HepG2 (cell line): Measurements from ENCODE around the gene C20orf204. TPM values are rescaled to one million over a fixed set of nuclear protein-coding genes. Genes with fewer than 3 reads are reported as not detected.

ENCODE experiments used
- ATF2 ChIP-seq: sonication (generic); formaldehyde crosslinking; IDR thresholded peaks from 2 replicates; pipeline ENCODE4 v1.4.0; 2020; ENCODE audit warnings: missing genetic modification reagents
- ATF5 ChIP-seq: sonication (generic); formaldehyde crosslinking; IDR thresholded peaks from 2 replicates; pipeline ENCODE4 v1.4.0; 2020; ENCODE audit warnings: mild to moderate bottlenecking, low read depth, missing genetic modification reagents
- BCL3 ChIP-seq: sonication (generic); formaldehyde crosslinking; IDR thresholded peaks from 2 replicates; pipeline ENCODE4 v1.5.1; 2020; ENCODE audit warnings: mild to moderate bottlenecking, missing genetic modification reagents, moderate library complexity
- CSRNP2 ChIP-seq: sonication (generic); formaldehyde crosslinking; conservative IDR thresholded peaks from 2 replicates; pipeline ENCODE4 v1.8.0; 2022; ENCODE audit warnings: low read depth, missing genetic modification reagents
- FOXO1 ChIP-seq: sonication (generic); formaldehyde crosslinking; IDR thresholded peaks from 2 replicates; pipeline ENCODE4 v1.4.0; 2020; ENCODE audit warnings: missing genetic modification reagents
- GMEB2 ChIP-seq: IDR thresholded peaks from 2 replicates; pipeline ENCODE4 v1.6.1; 2016; ENCODE audit warnings: missing biosample characterization, missing genetic modification reagents, low read depth
- KLF16 ChIP-seq, 2 experiments: sonication (generic) in 1 of 2; formaldehyde crosslinking in 1 of 2; IDR thresholded peaks; 2 replicates each; pipeline versions ENCODE4 v1.6.1 to v1.8.0; 2016 to 2023; ENCODE audit warnings: missing genetic modification reagents in 2 of 2, missing compliant biosample characterization in 1 of 2
- NR2F6 ChIP-seq, 2 experiments: IDR thresholded peaks; 2 replicates each; pipeline ENCODE4 v1.6.1; 2016; ENCODE audit warnings: antibody characterized with exemption in 1 of 2, mild to moderate bottlenecking in 1 of 2
- RXRA ChIP-seq: sonication (generic); formaldehyde crosslinking; IDR thresholded peaks from 2 replicates; pipeline ENCODE4 v1.5.1; 2020; ENCODE audit warnings: missing genetic modification reagents
- TGIF2 ChIP-seq: IDR thresholded peaks from 2 replicates; pipeline ENCODE4 v1.6.1; 2016; ENCODE audit warnings: control low read depth, missing compliant biosample characterization
- ZBTB2 ChIP-seq: sonication (generic); formaldehyde crosslinking; IDR thresholded peaks from 2 replicates; pipeline ENCODE4 v1.8.0; 2022; ENCODE audit warnings: low read depth, missing genetic modification reagents
- ZBTB39 ChIP-seq: sonication (generic); formaldehyde crosslinking; IDR thresholded peaks from 2 replicates; pipeline ENCODE4 v1.5.0; 2020; ENCODE audit warnings: missing genetic modification reagents
- ZBTB7B ChIP-seq: sonication (generic); formaldehyde crosslinking; IDR thresholded peaks from 2 replicates; pipeline ENCODE4 v1.4.0; 2020; ENCODE audit warnings: missing genetic modification reagents
- ZFP91 ChIP-seq: sonication (generic); formaldehyde crosslinking; IDR thresholded peaks from 2 replicates; pipeline ENCODE4 v1.9.0; 2022; ENCODE audit warnings: missing genetic modification reagents, mild to moderate bottlenecking, borderline replicate concordance
- ZNF569 ChIP-seq: sonication (generic); formaldehyde crosslinking; IDR thresholded peaks from 2 replicates; pipeline ENCODE4 v1.5.0; 2020; ENCODE audit warnings: mild to moderate bottlenecking, missing genetic modification reagents, moderate library complexity, borderline replicate concordance
- polyA plus RNA-seq, 8 experiments: library from polyadenylated mRNA; depleted of rRNA in 3 of 8; stranded (reverse) in 7 of 8; unstranded in 1 of 8; fragments of >200 nt; fragmentation: Illumina TruSeq in 4 of 8; extraction: Trizol in 4 of 8; gene quantifications; 2 replicates each; pipeline versions ENCODE4 v1.2.1 to v1.2.3, GENCODE V29; 2011 to 2016; ENCODE audit warnings: low read depth in 4 of 8, missing spikeins in 1 of 8, mixed read lengths in 1 of 8; ENCODE audit not compliant: insufficient read depth in 1 of 8
- total RNA-seq, 5 experiments: library from RNA; depleted of rRNA; stranded (reverse); fragments of >200 nt; fragmentation: Illumina TruSeq; extraction: Trizol; gene quantifications; 2 replicates each; pipeline ENCODE4 v1.2.3, GENCODE V29; 2016; ENCODE audit warnings: low read depth in 1 of 5

Gene C20orf204
- total and polyA plus RNA-seq, 2 of the 13 experiments (the other 11 are each of a cell fraction or from before 2014, with no cell fraction given) = 22.1 to 80.0 TPM

- TF ChIP-seq CSRNP2 (CRISPR knock-in tag) = no peak
- TF ChIP-seq BCL3 (CRISPR knock-in tag) = 0 out of 2 replicates have a peak, but pooled peaks have one; percentile 40
- peak; percentile 45; the same call in 1 of the 2 replicates for TF ChIP-seq NR2F6 (IDR thresholded peaks at IDR 0.05)
- TF ChIP-seq NR2F6 (CRISPR knock-in tag; IDR thresholded peaks at IDR 0.05) = peak; percentile 72
- TF ChIP-seq ZFP91 = peak; percentile 82; the same call in 1 of the 2 replicates
- no peak for TF ChIP-seq TGIF2 (CRISPR knock-in tag)
- peak; percentile 76; the same call in 1 of the 2 replicates for TF ChIP-seq ATF2 (CRISPR knock-in tag)
- no peak for TF ChIP-seq ZNF569 (CRISPR knock-in tag)
- TF ChIP-seq ZBTB39 (CRISPR knock-in tag) = peak; percentile 65; the same call in 1 of the 2 replicates
- TF ChIP-seq KLF16 (CRISPR knock-in tag; IDR thresholded peaks at IDR 0.05) = peak in 1 of 2 experiments; percentile 26; a peak in 1 of 4 replicates
- peak; percentile 30; the same call in 1 of the 2 replicates for TF ChIP-seq FOXO1 (CRISPR knock-in tag)
- TF ChIP-seq RXRA (CRISPR knock-in tag) = peak; percentile 74
- no peak for TF ChIP-seq ATF5 (CRISPR knock-in tag)
- TF ChIP-seq ZBTB7B (CRISPR knock-in tag) = peak; percentile 94
- TF ChIP-seq ZBTB2 (CRISPR knock-in tag) = no peak
- TF ChIP-seq GMEB2 (CRISPR knock-in tag) = no peak
These were observed 33.7 kb downstream of the C20orf204 start (continued) for GRCh38 chr20:64069614-64070243.
